ENCODE data around the gene KRTAP10-12. TPM values are rescaled to one million over a fixed set of nuclear protein-coding genes. Genes with fewer than 3 reads are reported as not detected.
"Not testable (repeated sequence)": the region's sequence is repeated elsewhere in the genome, so short reads cannot be mapped to it uniquely, and the experiment has no call there.

KRTAP10-12 gene
- total RNA-seq, 2 donors from 2014 or later, result not detected

DNA sequence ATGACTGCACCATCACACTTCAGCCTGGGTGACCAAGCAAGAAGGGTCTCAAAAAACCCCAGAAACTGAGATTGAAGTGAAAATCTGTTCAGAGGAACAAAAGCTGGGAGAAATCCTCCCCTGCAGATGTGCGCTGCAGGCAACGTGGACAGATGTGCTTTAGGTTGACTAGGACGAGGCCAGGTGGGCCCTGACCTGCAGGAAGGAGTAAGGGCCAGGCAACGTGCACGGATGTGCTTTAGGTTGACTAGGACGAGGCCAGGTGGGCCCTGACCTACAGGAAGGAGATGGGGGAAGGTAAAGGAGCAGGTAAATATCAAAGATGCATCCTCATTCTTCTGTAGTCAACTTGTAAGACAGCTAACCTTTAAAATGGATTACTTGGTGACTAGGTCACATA lies 12.5 kb upstream of the KRTAP10-12 start:
- H3K4me1 ChIP-seq (ENCODE audit: control insufficient read depth, insufficient read depth, low read length), result peaks cover 12% of the 10 kb centered on the region
- Mint-ChIP-seq H3K4me1 (peaks cover 26% of the 10 kb centered on the region), H3K27me3 (ENCODE audit: insufficient read depth) (peaks cover 33% of the 10 kb centered on the region), H3K9me3 (no peaks in the 10 kb centered on the region), H3K36me3 (ENCODE audit: low read depth) (no peaks in the 10 kb centered on the region), H3K4me3 (no peak overlapping the region), H3K27ac (no peak overlapping the region)
- H3K9me3 ChIP-seq (ENCODE audit: control insufficient read depth, low read length), result no peaks in the 10 kb centered on the region
- TF ChIP-seq, protein P1, sequence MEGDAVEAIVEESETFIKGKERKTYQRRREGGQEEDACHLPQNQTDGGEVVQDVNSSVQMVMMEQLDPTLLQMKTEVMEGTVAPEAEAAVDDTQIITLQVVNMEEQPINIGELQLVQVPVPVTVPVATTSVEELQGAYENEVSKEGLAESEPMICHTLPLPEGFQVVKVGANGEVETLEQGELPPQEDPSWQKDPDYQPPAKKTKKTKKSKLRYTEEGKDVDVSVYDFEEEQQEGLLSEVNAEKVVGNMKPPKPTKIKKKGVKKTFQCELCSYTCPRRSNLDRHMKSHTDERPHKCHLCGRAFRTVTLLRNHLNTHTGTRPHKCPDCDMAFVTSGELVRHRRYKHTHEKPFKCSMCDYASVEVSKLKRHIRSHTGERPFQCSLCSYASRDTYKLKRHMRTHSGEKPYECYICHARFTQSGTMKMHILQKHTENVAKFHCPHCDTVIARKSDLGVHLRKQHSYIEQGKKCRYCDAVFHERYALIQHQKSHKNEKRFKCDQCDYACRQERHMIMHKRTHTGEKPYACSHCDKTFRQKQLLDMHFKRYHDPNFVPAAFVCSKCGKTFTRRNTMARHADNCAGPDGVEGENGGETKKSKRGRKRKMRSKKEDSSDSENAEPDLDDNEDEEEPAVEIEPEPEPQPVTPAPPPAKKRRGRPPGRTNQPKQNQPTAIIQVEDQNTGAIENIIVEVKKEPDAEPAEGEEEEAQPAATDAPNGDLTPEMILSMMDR (conservative IDR thresholded peaks at IDR 0.05), result no peak
- H3K36me3 ChIP-seq (ENCODE audit: control insufficient read depth, insufficient read depth, low read length), result no peaks in the 10 kb centered on the region
- H3K4me3 ChIP-seq (ENCODE audit: low read length), result no peak overlapping the region
- no peaks in the 10 kb centered on the region for H3K27me3 ChIP-seq (ENCODE audit: control insufficient read depth, insufficient read depth, low read length, poor library complexity, severe bottlenecking)
- DNase-seq, result no peak
- H3K9ac ChIP-seq (ENCODE audit: extremely low read depth, low read length, poor library complexity, severe bottlenecking), result no peak overlapping the region
- no peak overlapping the region for H3K27ac ChIP-seq (ENCODE audit: low read depth, low read length)
- 77 to 80% methylated on average over 5 to 6 of the region's 6 CpGs for WGBS, 2 experiments (ENCODE audit: insufficient coverage in 1 of 2, insufficient read length in 1 of 2)

DNA sequence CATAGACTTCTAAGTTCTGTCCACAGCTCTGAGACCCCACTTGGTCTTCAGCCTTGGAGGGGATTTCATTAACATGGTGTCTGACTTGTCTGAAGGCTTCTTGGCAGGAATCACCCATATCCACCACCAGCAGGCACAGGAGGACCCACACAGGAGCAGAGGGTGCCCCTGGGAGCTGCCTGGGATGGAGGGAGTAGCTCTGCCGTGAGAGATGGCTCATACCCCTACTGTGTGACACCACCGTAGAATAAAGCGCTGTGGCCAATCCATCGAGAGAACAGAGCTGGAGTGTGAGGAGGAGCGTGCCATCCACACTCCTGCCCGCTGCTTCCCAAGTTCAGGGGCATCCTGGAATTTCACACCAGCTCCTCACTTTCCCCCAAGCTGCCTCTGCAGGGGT lies 11.9 kb upstream of the KRTAP10-12 start:
- H3K27ac Mint-ChIP-seq; H3K36me3 ChIP-seq (ENCODE audit: control insufficient read depth, insufficient read depth, low read length); H3K9ac ChIP-seq (ENCODE audit: extremely low read depth, low read length, poor library complexity, severe bottlenecking); H3K27ac ChIP-seq (ENCODE audit: low read depth, low read length); H3K4me3 ChIP-seq (ENCODE audit: low read length); H3K27me3 ChIP-seq (ENCODE audit: control insufficient read depth, insufficient read depth, low read length, poor library complexity, severe bottlenecking); H3K9me3 Mint-ChIP-seq; H3K4me3 Mint-ChIP-seq; DNase-seq; H3K36me3 Mint-ChIP-seq (ENCODE audit: low read depth); H3K9me3 ChIP-seq (ENCODE audit: control insufficient read depth, low read length): not testable (repeated sequence)
- H3K4me1 ChIP-seq (ENCODE audit: control insufficient read depth, insufficient read depth, low read length), result peaks cover 12% of the 10 kb centered on the region
- H3K4me1 Mint-ChIP-seq, result peaks cover 31% of the 10 kb centered on the region
- 96 to 100% methylated on average over 1 to 6 of the region's 6 CpGs for WGBS, 2 experiments (ENCODE audit: insufficient coverage in 1 of 2, insufficient read length in 1 of 2)
- H3K27me3 Mint-ChIP-seq (ENCODE audit: insufficient read depth), result peaks cover 33% of the 10 kb centered on the region

DNA sequence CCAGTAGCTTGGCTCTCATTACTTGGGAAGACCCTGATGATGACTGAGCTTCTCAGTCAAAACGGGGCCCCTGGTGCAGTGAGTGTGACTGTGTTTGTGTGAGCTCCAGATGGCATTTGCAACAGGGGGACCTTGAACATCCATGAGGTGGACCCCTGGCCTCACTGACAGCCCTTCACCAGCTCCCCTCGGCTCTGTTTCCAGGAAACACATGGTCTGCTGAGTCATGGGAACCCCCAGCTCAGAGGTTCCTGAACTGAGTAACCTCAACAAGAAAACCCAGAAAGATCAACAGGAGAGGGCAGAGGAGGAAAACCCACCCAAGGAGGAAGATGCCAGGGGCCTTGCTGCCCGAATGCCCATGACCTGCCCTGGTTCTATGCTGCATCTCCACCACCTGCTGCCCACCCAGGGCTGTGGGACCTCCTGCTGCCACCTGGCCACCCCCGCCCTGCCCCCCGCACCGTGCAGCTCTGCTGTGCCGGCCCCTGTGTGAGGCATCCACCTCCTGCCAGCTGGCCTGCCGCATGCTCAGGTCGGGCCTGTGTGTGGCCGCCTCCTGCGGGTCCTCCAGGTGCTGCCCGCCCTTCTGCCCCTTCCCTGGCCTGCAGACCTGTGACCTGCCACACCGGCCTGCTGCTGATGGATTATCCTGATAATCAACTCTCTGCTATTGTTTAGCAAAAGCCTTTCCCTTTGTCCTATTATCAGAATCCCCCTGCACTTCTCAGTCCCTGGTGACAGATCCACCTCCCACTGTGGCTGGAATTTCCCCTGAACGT lies 10.8 kb upstream of the KRTAP10-12 start:
- WGBS, 2 experiments (ENCODE audit: insufficient coverage in 1 of 2, insufficient read length in 1 of 2), result 18 to 39% methylated on average over 8 to 14 of the region's 14 CpGs

More for the DNA sequence above, 10.8 kb upstream of the KRTAP10-12 start:
- Mint-ChIP-seq H3K36me3 (ENCODE audit: low read depth) (no peaks in the 10 kb centered on the region), H3K27ac (peak overlapping the region; percentile 88), H3K4me1 (peaks cover 40% of the 10 kb centered on the region), H3K27me3 (ENCODE audit: insufficient read depth) (peaks cover 28% of the 10 kb centered on the region), H3K4me3 (peak overlapping the region; percentile 33), H3K9me3 (no peaks in the 10 kb centered on the region)
- H3K4me3 ChIP-seq (ENCODE audit: low read length), result peak overlapping the region; percentile 52
- H3K9me3 ChIP-seq (ENCODE audit: control insufficient read depth, low read length), result no peaks in the 10 kb centered on the region
- H3K36me3 ChIP-seq (ENCODE audit: control insufficient read depth, insufficient read depth, low read length), result no peaks in the 10 kb centered on the region
- peaks cover 12% of the 10 kb centered on the region for H3K4me1 ChIP-seq (ENCODE audit: control insufficient read depth, insufficient read depth, low read length)
- H3K27me3 ChIP-seq (ENCODE audit: control insufficient read depth, insufficient read depth, low read length, poor library complexity, severe bottlenecking), result no peaks in the 10 kb centered on the region
- peak overlapping the region; percentile 66 for H3K27ac ChIP-seq (ENCODE audit: low read depth, low read length)
- TF ChIP-seq, protein P1 (conservative IDR thresholded peaks at IDR 0.05), result peak; percentile 58
- peak overlapping the region; percentile 15 for H3K9ac ChIP-seq (ENCODE audit: extremely low read depth, low read length, poor library complexity, severe bottlenecking)
- peak; percentile 86 for DNase-seq
